GM19043 (cell line): ENCODE results near the gene TUBGCP4.

Experiments
- ATAC-seq: cut with Tn5 transposase; IDR thresholded peaks from one replicate; pipeline ENCODE4 v1.9.1; 2021; ENCODE audit warnings: low read depth; ENCODE audit not compliant: unreplicated experiment

Gene TUBGCP4

GRCh38 chr15:43403616-43404015 lies 32.7 kb downstream of the TUBGCP4 start:
- ATAC-seq = no peak

DNA sequence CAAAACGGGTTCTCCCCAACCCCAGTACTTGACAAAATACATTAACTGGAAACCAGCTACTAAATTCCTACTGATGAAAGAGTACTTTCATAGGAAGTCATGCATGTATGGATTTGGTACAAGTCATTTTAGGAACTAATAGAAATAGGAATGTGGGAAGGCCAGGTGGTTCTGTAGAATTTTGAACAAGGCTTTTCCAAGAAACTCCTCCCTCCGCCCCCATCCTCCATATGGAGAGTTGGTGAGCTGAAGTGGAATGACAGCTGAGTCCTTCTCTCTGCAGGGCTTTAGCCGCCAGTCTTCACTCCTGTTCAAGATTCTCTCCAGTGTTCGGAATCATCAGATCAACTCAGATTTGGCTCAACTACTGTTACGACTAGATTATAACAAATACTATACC lies 33.2 kb downstream of the TUBGCP4 start:
- ATAC-seq = no peak

DNA sequence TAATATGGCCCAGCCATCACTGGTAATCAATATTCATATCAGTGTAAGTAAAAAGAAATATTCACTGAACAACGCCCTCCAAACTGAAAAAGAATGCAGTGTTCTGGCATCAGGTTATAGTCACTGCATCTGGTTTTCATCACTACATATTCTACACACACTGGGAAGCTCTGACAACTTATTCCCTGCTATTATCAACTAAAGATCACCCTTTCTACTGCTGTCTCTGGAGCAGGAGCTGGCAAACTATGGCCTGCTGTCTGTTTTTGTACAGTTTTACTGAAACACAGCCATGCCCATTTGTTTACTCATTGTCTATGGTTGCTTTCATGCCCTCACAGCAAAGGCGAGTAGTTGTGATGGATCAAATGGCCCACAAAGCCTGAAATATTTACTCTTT lies 35.3 kb downstream of the TUBGCP4 start:
- ATAC-seq = no peak

DNA sequence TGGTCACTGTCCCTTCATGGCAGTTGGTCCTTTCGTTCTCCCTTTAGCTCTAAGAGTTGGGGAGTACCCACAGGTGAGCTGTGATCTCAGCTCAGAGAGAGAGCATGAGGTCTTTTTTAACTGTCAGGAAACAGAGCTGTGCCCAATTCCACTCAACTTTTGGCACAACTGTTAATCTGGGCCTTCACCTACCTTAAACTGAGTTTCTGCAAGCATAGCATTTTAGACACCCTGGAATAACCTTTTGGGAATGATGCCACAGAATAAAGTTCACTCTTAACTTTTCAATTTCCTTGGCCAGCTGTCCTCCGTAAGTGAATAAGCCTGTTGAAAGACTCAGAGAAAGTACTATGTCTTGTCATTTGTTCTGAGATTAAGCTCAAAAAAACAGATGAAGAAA lies 35.9 kb downstream of the TUBGCP4 start:
- ATAC-seq = no peak

DNA sequence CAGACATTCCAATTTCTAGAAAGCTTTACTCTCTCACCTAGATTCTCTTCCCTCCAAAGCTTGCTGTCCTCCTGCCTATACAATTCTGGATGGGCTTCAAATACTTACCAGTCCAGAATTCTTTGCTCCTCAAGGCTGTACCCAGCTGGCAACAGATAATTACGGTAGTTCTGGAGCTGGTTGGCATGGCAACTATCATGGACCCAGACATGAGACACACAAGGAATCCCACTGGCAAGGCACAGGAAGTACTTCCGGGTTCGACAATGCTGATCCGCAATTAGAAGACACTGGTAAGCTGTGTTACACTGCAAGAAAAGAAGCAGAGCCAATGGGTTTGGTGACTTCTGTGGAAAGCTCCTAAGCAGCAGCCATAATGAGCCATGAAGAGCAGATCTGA lies 37.9 kb downstream of the TUBGCP4 start:
- no peak for ATAC-seq

DNA sequence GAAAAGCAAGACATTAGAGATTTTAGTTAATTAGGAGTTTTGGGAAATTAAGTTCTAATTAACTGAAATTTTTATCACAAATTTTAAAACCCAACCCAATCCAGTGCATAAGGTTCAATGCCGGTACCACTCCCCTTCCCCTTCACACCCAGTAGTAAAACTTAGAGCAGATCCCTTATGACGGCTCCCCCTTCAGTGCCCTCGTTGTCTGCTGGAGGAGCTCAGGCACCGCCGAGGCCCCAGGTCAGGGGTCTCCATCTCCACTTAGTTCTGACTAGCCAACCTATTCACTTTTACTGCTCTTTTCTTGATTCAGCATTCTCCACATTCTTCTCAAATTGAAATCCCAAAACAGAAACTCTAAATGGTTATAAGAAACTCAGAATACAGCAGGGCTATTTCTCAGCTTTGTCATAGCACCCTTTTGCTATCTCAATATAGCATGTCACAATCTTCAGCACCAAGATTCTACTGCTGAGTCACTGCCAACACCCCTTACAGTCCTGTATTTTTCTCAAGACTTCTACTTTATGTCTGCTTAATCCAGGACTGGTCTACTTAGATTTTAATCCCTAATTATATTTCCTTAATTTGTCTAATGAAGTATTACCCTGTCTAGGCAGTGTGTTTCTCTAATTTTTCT lies 39.8 kb downstream of the TUBGCP4 start:
- no peak for ATAC-seq

- ATAC-seq = no peak
Observed at GRCh38 chr15:43412096-43412495, 41.2 kb downstream of the TUBGCP4 start.

GRCh38 chr15:43414196-43414595 lies 43.3 kb downstream of the TUBGCP4 start:
- ATAC-seq = no peak

GRCh38 chr15:43420435-43420834 lies 49.5 kb downstream of the TUBGCP4 start:
- ATAC-seq = no peak

GRCh38 chr15:43420876-43421275 lies 50.0 kb downstream of the TUBGCP4 start:
- no peak for ATAC-seq

GRCh38 chr15:43423793-43424192 lies 52.9 kb downstream of the TUBGCP4 start:
- no peak for ATAC-seq

DNA sequence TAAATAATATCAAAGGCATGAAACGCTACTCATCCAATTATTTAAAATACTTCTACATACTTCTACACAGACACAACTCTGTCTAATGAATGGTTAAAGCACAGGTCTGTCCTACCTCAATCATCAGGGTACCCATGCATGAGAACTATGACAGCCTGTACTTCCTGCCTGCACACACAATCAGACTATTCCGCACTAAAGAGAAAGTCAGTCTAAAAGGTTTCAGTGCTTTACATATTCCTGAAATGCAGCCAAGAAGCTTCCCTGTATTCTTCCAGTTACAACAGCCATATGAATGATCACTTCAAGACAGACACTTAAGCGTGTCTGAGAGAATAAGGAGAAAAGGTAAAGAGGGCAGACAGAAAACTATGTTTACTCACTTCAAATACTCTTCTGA lies 58.8 kb downstream of the TUBGCP4 start:
- ATAC-seq = no peak

DNA sequence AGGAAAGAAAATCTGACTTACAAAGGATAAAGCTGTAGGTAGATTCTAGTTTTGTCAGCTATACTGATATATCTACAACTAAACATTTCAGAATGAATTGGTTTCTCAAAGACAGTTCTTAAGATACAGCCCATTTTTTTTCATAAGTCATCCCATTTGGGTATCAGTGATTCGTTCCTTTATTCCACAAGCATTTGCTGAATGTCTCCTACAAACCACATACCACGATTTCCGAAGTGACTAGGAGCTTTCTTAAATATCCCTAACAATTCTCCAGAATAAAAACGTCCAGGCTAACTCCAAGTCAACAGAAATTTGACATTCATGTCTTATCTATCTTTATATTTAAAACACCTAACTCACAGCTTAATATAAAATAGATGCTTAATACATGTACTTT lies 62.3 kb downstream of the TUBGCP4 start:
- no peak for ATAC-seq

- no peak for ATAC-seq
Observed at GRCh38 chr15:43433661-43434303, 62.9 kb downstream of the TUBGCP4 start.

DNA sequence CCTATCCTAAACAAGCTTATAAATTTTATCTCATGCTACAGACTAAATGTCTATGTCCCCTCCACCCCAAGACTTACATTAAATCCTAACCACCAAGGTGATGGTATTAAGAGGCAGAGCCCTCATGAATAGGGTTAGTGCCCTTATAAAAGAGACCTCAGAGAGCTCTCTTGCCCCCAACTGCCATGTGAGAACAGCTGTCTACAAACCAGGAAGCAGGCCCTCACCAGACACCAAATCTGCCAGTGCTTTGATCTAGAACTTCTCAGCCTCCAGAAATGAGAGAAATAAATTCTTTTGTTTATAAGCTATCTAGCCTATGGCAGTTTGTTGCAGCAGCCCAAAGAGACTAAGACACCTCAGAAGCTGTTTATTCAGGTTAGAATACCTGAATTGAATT lies 63.5 kb downstream of the TUBGCP4 start:
- no peak for ATAC-seq

GRCh38 chr15:43436395-43436794 lies 65.5 kb downstream of the TUBGCP4 start:
- ATAC-seq = no peak

- ATAC-seq = no peak
Observed at GRCh38 chr15:43439268-43439667, 68.4 kb downstream of the TUBGCP4 start.

GRCh38 chr15:43440721-43441281 lies 69.9 kb downstream of the TUBGCP4 start:
- no peak for ATAC-seq

- no peak for ATAC-seq
Observed at GRCh38 chr15:43441316-43441715, 70.4 kb downstream of the TUBGCP4 start.

DNA sequence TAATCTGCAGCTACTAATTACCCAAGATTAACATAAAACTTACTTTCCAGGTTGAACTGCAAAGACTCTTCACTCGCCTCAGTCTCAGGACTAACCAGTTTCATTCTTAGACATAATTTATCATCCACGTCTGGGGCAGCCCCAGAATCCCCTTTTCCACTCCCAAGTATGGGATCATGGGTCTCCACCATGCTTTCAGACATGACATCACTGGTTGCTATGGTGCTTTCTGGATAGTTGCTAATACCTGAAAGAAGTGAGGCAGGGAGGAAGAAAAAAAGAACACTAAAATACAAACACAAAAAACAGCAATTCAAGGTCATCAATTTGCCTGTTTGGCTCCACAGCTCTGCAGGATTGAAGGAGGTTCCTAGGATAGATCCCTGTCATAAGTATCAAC lies 75.4 kb downstream of the TUBGCP4 start:
- no peak for ATAC-seq

- no peak for ATAC-seq
Observed at GRCh38 chr15:43449981-43450380, 79.1 kb downstream of the TUBGCP4 start.
